Measurements from ENCODE around the gene KIF16B. TPM values are rescaled to one million over a fixed set of nuclear protein-coding genes. Genes with fewer than 3 reads are reported as not detected.
"Not testable (repeated sequence)": the region's sequence is repeated elsewhere in the genome, so short reads cannot be mapped to it uniquely, and the experiment has no call there.

KIF16B gene
- total RNA-seq, 1 donor from 2014 or later, result 22.1 TPM

DNA sequence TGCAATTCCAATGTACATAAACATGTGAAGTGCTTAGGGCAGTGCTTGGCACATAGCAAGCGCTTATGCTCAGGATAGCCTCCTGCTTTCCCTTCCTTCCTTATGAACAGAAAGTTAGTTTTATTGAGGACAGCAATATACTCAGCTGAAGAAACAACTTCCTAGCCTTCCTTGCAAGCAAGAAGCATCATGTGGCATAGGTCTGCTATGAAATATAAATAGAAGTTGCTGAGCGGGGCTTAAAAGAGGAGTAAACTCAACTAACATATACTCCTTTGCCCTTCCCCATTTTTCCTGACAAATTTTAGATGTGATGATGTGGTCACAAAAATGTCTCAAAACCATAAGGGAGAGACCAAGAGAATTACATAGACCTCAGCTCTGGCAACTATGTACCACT lies 98.9 kb downstream of the KIF16B start:
- no peak for DNase-seq

DNA sequence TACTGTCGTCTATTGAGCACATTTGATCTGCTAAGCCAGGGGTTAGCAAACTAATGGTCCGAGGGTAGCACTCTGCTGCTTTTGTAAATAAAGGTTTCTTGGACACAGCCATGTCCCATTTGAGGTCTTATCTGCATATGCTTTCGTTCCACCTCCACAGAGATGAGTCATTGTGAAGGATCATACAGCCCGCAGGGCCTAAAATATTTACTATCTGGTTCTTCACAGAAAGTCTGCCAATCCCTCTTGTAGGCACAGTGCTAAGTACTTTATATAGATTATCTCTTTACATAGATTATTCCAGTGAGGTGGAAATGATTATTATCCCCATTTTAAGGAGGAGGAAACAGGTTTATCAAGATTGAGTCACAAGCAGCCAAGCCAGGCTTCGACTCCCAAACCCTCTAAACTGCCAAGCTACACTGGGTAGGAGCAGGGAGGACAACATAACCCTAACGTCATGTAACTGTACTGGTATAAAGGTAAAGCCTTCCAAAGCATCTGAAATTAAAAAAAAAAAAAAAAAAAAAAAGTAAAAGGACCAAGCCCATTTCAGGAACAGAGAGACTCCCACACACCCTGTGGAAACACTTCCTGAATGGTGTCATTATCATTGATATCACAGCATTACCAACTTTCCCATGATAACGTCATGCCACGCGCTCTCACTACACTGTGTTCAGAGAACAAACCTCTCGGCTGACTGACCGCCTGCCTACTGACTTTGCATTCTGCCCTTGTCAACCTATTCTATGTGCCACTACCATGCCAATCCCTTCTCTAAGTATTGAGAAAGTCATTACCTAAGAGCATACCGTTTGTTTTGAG lies 101.0 kb downstream of the KIF16B start:
- no peak for DNase-seq

DNA sequence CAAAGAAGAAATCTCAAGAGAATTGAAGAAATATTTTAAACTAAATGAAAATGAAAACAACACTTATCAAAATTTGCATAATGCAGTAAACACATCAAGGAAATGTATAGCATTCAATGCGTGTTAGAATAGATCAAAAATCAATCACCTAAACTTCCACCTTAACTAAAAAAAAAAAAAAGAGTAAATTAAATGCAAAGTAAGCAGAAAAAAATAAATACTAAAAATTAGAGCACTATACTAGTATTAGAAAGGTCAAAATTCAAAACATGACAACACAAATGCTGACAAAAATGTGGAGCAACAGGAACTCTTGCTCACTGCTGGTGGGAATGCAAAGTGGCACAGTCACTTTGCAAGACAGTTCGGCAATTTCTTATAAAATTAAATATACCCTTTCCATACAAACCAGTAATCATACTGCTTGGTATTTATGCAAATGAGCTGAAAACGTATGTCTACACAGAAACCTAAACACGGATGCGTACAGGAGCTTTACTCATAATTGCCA lies 103.8 kb downstream of the KIF16B start:
- DNase-seq, result no peak

DNA sequence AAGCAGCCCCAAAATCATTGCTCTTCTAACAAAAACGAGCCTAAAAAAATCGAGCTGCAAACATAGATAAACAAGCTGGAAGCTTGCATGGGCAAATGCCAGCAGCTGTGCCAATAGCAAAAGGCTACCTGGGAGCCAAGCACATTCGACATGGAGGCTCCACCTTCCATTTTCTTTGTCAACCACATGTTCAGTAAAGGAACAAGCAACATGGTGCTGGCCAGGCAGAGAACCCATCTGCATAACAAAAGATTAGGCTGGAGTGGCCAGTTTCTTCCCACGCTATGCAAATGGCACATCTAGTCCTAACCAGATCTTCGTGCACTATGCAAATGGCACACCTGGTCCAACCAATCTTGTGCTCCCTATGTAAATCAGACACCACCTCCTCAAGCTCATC lies 110.5 kb downstream of the KIF16B start:
- DNase-seq, result no peak

DNA sequence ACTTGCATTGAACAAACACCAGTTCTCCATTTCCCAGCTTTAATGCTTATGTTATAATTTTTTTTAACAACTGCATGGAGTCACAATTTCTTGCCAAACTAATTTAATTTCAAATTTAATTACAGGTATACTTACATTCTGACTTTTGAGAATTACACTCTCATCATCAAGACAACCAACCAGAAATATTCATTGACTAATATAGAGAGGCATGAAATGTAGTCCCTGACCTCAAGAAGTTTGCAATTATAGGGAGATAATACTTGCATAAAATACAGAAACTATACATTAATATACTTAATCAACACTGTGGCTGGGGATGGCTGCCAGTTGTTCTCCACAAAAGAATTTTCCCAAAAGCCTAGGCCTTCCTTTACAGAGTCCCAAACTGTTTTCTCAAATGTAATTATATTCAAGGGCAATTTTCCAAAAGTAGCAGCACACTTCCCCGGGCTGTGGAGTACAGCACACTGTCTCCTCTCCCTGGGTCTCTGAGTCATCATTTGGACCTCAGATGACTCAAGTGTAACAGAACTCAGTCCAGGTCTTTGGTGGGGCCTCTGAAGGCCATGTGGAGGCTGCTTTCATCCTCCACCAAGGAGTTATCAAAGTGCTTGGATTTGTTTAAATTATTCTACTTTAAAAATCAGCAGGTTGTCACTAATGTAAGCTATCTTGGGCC lies 114.1 kb downstream of the KIF16B start:
- DNase-seq, result no peak

DNA sequence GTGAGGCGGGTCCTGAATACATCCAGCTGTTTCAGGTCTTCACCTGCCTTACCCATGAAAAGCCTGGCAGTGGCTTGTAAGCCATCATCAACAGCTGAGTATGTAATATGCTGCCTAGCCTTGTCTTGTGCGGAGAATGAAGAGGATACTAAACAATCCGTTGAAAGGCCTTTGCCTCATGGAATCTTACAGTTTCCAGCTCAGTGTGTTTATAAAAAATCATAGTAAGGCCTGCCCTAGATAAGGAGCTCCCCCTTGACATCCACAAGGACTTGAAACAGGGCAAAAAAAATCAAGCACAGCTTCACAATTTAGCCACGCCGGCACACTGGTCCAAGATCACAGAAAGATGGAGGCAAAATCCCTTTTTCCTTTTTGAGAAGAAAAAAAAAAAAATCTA lies 115.7 kb downstream of the KIF16B start:
- DNase-seq, result no peak

DNA sequence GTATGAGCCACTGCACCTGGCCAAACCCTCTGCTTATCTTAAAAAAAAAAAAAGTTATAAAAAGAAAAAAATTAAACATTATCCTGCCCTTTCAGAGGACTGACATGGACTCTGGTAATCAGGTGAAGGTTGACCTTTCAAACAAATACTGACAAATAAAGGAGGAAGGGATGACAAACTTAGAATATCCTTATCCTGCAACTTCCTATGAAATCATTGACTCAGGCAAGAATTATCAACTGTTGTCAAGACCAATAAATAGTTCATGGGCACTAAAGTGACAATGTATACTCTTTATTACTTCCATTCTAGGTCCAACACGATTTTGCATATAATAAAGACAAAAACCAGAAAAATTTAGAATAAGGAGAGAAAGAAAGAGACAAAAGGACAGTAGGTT lies 117.9 kb downstream of the KIF16B start:
- DNase-seq, result no peak

DNA sequence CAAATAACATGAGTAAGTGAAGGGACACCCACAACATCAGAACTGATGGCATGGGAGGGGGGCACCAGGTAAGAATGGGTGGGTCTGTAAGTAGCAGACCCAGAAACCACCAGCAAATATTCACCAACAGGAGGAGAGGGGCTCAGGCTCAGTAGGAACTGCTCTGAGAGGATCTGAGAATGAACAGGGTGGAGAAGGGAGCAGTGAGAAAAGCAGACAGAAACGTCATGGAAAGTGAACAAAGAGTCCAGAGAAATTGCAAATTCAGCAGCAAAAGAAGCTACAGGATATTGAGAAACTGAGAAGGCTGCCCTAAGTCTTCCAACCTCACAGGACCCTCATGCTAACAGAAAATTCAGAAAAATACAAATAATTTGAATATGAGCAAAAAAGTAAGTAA lies 121.3 kb downstream of the KIF16B start:
- DNase-seq, result peak; percentile 23

DNA sequence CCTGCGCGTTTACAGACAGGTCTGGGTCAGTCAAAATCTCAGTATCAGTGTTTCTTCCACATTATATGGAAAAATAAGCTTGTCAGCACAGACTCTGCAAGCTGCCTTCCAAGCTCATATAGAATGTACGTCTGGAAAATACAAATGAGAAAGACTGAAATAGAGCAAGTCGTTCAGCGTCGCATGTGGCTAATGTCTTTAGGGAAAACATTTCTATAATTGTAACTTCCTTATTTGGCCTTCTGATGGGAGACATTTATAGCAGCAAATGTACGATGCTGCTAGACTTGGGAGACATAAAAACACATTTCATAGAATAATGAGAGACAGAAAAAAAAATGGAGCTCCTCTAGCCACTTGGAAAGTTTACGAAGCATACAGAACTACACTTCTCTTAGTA lies 122.2 kb downstream of the KIF16B start:
- DNase-seq, result peak; percentile 28

DNA sequence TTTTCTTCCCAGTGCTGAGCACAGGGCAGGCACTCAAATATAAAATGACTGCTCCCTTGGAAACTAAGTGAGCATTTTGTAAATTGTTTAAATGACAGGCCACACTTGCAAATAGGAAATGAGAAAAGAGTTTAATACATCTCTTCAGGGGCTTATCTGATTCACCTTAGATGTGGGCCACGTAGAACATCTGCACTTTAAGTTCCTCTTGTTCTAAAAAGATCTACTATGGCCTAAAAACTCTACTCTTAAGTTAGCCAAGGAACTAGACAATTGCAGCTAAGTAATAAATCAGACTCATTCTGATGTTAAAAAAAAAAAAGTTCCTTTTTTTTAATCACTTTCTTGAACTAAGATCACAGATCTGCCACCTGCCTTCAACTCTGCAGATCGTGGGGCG lies 126.3 kb downstream of the KIF16B start:
- DNase-seq, result no peak

DNA sequence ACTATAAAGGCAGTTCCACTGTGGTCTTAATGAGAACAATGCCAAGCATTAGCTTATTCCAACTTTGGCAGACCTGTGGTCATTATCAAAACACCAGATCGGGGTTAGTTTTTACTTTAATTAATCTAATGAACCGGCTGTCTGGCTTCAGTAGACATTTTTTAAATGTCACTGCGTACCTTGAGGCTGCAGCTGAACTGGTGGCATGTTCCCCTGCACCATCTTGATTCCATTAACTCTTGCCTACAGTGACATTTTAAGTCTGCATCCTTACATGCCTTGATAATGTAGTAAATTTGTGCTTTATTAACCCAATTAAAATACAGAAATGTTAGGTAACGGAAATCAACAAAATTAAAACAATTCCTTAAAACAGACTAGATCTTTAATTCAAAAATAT lies 127.0 kb downstream of the KIF16B start:
- DNase-seq, result no peak

DNA sequence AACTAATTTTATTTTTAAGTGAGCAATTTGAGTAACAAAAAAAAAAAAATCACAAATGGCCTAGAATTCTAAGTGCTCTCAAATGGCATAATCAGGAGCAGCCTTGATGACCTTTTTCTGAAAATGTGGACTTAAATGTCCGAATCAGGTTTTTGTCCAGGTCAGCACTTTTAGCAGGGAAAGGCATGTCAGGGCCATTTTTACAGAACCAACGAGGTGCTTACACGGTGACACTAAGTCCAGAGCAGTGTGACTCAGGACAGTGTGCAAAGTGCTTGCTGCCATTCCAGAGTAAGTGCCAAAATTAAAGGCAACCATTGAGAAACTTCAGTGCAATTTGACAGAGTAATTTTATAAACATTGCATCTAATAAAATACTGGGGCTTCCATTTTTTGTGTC lies 127.8 kb downstream of the KIF16B start:
- no peak for DNase-seq

DNA sequence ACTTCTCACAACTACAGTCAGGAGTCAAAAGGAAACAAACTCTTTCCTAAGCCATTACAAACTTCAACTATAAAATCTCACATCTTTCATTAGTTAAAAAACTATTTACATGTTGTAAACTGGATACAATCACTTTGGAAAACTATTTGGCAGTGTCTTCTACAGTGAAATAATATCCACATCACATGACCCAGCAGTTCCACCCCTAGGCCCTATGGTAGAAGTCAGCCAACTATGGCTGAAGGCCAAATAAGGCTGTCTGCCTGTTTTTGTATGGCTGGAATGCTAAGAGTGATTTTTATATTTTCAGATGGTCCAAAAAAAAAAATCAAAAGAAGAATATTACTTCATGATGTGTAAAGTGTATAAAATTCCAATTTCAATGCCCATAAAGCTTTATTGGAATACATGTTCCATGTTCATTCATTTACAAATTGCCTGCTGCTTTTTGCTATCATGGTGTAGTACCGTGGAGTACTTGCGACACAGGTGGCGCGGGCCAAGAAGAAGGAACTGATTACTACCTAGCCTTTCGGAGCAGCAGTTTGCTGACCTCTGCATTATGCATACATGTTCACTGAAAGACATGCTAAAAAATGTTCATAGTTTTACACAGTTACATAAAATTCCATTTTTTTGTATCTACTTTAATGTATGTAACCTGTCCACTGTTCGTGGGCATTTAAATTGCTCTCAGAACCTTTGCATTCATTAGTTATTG lies 129.0 kb downstream of the KIF16B start:
- DNase-seq, result peak; percentile 92

DNA sequence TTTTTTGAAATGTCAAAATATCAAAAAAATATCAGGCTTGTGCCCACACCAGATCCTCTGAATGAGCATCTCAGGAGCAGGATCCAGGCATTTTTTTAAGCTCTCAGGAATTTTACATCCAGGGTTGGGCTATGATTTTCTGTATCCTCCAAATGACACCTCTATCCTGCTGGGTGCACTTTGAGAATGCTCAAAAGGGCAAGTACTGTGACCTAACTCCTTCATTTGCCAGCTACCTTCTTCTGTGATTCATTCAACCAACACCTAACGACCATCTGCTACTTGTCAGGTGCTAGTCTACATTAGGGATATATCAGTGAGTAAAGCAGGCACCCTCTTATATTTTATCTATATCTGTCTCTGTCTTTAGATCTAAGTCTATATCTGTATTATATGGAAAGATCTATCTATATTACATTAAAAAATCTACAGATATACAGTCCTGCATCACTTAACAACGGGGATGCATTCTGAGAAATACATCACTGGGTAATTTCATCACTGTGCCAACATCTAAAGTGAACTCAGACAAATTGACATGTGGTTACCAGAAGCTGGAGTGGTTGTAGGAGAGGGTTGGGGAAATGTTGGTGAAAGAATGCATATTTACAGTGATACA lies 131.6 kb downstream of the KIF16B start:
- peak; percentile 26 for DNase-seq

DNA sequence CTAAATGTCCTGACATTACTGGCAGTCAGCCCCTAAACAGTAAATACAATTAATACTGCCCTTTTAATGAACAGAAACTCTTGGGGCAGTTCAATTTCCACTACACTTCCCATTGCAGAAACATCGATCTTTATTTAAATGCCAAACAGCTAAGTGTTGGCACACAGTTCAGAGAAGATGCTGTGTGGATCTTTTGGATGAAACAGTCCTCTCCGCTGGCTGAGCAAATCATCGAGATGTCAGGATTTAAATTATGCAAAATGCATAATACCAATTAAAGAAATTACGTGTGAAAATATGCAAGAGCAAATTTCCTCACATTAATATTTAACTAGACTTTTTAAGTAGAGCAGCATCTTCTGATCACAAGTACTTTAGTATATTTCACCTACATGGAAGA lies 132.6 kb downstream of the KIF16B start:
- no peak for DNase-seq

DNA sequence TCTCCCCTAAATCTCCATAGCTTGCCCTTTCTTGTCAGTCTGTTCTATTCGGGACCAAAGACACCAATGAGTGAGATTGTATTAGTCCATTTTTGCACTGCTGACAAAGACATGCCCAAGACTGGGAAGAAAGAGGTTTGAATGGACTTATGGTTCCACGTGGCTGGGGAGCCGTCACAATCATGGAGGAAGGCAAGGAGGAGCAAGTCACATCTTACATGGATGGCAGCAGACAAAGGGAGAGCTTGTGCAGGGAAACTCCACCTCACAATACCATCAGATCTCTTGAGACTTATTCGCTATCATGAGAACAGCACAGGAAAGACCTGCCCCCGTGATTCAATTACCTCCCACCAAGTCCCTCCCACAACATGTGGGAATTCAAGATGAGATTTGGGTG lies 133.7 kb downstream of the KIF16B start:
- not testable (repeated sequence) for DNase-seq

DNA sequence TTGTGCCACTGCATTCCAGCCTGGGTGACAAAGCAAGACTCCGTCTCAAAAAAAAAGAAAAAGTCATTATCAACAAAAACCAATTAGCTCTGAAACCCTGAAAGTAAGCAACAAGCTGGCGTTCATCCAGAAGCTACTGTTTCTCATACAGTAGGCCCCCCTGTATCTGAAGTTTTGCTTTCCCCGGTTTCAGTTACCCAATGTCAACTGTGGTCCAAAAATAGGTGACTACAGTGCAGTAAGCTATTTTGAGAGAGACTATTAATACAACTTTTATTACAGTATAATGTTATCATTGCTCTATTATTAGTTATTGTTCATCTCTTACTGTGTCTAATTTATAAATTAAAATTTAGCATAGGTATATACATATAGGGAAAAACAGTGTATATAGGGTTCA lies 135.1 kb downstream of the KIF16B start:
- DNase-seq, result no peak

DNA sequence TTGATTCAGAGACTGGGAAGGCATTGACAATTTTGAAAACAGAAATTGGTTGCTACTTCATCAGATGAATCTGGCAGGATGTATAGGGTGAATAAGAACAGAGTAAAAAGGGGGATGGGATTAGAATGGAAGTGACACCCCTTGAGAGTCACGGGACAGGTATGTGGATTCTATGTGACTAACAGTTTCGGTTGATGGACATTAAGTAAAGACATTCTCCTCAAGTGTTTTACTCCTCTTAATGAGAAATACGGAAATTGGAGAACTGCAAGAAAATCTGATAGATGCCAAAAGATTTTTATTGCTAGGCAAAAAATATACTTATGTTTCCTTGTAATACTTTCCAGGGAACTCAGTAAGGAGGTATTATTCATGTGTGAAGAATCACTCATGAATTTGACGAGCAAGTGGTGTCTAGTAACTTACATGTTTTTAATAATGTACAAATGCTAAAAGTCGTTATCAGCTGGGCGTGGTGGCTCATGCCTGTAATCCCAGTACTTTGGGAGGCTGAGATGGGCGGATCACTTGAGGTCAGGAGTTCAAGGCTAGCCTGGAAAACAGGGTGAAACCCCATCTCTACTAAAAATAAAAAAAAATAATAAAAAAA lies 135.8 kb downstream of the KIF16B start:
- DNase-seq, result no peak

DNA sequence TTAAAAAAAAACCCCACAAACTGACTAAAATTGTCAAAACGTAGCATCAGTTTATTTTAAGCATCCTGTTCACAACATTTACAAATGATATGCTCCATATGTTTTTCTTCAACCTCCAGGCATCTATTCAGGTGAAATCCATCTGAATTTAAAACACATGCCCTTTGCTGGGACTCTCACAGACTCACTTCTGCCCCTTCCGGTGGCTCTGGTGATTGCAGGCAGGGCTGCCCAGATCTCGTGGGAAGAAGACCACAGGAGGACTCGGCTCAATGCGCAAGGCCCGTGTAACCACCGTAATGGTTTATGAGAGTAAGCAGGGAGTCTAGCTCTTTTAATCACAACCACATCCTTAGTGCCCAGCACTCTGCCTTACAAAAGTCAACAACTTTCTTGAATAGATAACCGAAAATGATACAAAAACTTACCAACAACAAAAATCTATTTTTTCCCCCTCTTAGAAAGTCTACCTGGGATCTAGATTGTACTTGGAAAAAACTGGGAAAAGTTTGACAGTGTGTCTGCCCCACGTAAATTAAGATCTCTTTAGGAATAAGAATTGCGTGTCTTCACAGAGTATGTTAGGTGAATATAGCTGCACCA lies 139.1 kb downstream of the KIF16B start:
- no peak for DNase-seq

DNA sequence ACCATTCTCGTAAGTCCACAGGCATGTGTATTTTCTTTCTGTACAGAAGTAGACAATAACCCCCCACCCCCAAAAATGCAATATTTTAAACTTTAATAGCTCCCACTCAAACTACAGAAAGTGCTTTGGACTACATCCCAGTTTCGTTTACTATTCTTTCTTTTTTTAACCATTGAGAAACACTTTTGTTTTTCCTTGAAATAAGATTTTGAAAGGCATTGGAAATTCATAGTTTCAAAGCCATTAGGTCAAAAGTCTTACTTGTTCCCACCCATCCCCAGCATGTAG lies 140.0 kb downstream of the KIF16B start:
- no peak for DNase-seq

DNA sequence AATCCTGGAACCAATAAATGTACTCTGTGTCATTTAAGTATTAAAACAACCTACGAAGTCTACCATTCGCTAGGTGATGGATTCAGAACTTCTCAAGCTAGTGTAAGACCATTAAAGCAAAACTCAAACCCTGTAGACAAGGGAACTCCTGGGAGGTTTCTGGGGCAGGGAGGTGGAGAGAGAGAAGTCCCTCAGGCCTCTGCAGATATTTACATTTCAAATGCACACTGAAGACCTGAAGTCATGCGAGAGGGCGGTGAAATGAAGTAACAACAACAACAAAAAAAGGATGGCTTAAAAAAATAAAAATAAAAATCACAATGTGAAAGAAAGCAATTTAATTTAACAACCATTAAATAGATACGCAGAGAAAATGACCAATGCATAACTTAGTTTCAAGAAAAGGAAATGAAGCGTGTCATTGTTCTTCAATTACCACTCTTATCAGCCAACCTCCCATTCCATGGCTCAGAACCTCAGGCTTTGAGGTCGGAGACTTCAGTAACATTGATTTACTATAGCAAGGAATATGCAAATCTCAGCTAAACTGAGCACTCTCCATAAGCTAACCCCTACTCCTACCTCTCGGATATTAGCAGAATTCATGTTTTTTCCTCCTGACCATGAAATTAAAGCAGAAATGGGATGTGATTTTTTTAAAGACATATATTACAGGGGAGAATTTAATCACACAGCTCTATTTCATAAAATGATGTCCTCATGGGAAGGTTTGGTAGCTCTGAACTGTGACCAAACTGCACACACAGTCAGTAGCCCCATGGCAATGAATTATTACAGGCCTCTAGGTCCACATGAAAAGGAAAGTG lies 140.6 kb downstream of the KIF16B start:
- no peak for DNase-seq
